GM19468 (cell line): ENCODE measurements around the gene YJEFN3.

Source experiments
- ATAC-seq: cut with Tn5 transposase; IDR thresholded peaks from one replicate; pipeline ENCODE4 v1.9.1; 2021; ENCODE audit warnings: mild to moderate bottlenecking, moderate library complexity, moderate number of reproducible peaks; ENCODE audit not compliant: unreplicated experiment; ENCODE audit errors: extremely low read depth

Gene YJEFN3

GRCh38 chr19:19535311-19536191 is 6.8 kb downstream of the YJEFN3 start:
- ATAC-seq, result no peak

- ATAC-seq, result no peak
These were observed 8.7 kb downstream of the YJEFN3 start for GRCh38 chr19:19537075-19538048.

- no peak for ATAC-seq
These were observed 9.5 kb downstream of the YJEFN3 start, which contains the start of gene CILP2 for GRCh38 chr19:19538061-19538784. CILP2 (plus strand) TSS chr19:19538265; CDS start chr19:19538350, 85 bp downstream.

- ATAC-seq, result no peak
These were observed 10.1 kb downstream of the YJEFN3 start for GRCh38 chr19:19538785-19539166.

GRCh38 chr19:19539698-19540063 is 11.0 kb downstream of the YJEFN3 start:
- ATAC-seq, result no peak

GRCh38 chr19:19540064-19540714 is 11.5 kb downstream of the YJEFN3 start:
- no peak for ATAC-seq

GRCh38 chr19:19540715-19541515 is 12.2 kb downstream of the YJEFN3 start:
- no peak for ATAC-seq

- ATAC-seq, result no peak
These were observed 12.9 kb downstream of the YJEFN3 start for GRCh38 chr19:19541616-19542015.

- no peak for ATAC-seq
These were observed 13.8 kb downstream of the YJEFN3 start for GRCh38 chr19:19542507-19542906.

GRCh38 chr19:19543101-19543500 is 14.4 kb downstream of the YJEFN3 start:
- ATAC-seq, result no peak

GRCh38 chr19:19543640-19544039 is 14.9 kb downstream of the YJEFN3 start:
- ATAC-seq, result no peak

GRCh38 chr19:19544257-19544953 is 15.7 kb downstream of the YJEFN3 start:
- no peak for ATAC-seq

- no peak for ATAC-seq
These were observed 16.4 kb downstream of the YJEFN3 start for GRCh38 chr19:19544954-19545591.

GRCh38 chr19:19545707-19546106 is 17.0 kb downstream of the YJEFN3 start:
- ATAC-seq, result no peak

GRCh38 chr19:19546751-19547162 is 18.0 kb downstream of the YJEFN3 start:
- no peak for ATAC-seq

GRCh38 chr19:19547674-19548336 is 19.1 kb downstream of the YJEFN3 start:
- ATAC-seq, result no peak
